Activated naive CD4-positive, alpha-beta T cell treated with anti-CD3 and anti-CD28 coated beads for 36 hours (primary cell): Measurements from ENCODE around the gene ZNF768. TPM values are rescaled to one million over a fixed set of nuclear protein-coding genes. Genes with fewer than 3 reads are reported as not detected.
A peak's percentile ranks its signal among the peaks of the same experiment; 100 is the strongest.

ENCODE experiments used
- CTCF ChIA-PET: fragments of 350-600 bp; sonication (Branson Sonifier 250); formaldehyde crosslinking; loops from one replicate; lab custom pipeline; 2021; ENCODE audit warnings: antibody characterized with exemption; lab: Charles Lee
- DNase-seq: peaks from one replicate; pipeline ENCODE4 v3.0.0-alpha.2; 2020
- H3K27ac Mint-ChIP-seq: one replicate; pipeline ENCODE4 v1.8.0; 2021; ENCODE audit warnings: mild to moderate bottlenecking, mixed read lengths
- H3K27me3 Mint-ChIP-seq: one replicate; pipeline ENCODE4 v1.8.0; 2021; ENCODE audit warnings: low read depth, mixed read lengths
- H3K36me3 Mint-ChIP-seq: one replicate; pipeline ENCODE4 v1.8.0; 2021; ENCODE audit warnings: low read depth, mixed read lengths
- H3K4me1 Mint-ChIP-seq: one replicate; pipeline ENCODE4 v1.8.0; 2021; ENCODE audit warnings: low read depth, mixed read lengths
- H3K4me3 Mint-ChIP-seq: one replicate; pipeline ENCODE4 v1.8.0; 2021; ENCODE audit warnings: mild to moderate bottlenecking, moderate library complexity, mixed read lengths
- H3K9me3 Mint-ChIP-seq: one replicate; pipeline ENCODE4 v1.8.0; 2021; ENCODE audit warnings: mixed read lengths
- intact Hi-C: fragments of 100-400 bp; cut with micrococcal nuclease; formaldehyde crosslinking; loops from one replicate; pipeline ENCODE4 v1.15.1; 2023
- microRNA-seq: library from miRNA; unstranded; fragments of <30 nt; microRNA quantifications from one replicate; pipeline ENCODE4 v1.2.0, GENCODE V29; 2022; ENCODE audit warnings: borderline microRNAs expressed, borderline replicate concordance
- total RNA-seq, 2 experiments: library from RNA; stranded (reverse); gene quantifications; one replicate each; pipeline ENCODE4 v1.2.3, GENCODE V29; 2021

ZNF768 gene
- total RNA-seq, 2 experiments from 2014 or later = 7.8 to 8.3 TPM

DNA sequence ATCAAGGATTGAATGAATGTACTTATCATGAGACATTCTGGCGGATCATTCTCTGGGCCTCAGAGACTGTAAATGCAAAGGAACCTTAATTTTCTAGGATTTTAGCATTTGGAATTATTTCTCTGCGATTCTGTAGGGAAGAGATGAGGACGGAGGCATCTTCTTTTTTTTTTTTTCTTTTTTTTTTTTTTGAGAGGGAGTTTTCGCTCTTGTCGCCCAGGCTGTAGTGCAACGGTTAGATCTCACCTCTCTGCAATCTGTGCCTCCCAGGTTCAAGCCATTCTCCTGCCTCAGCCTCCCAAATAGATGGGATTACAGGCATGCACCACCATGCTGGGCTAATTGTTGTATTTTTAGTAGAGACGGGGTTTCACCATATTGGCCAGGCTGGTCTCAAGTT is 51.7 kb downstream of the ZNF768 start:
- CTCF ChIA-PET = interaction anchor here (1.1 to 7.0 kb wide), 6 partner anchors 17 to 61 kb away, joined by 3 to 51 read pairs (median 4); partner anchors contain the start of gene DCTPP1
- intact Hi-C loops = loop anchor here (5.0 kb wide), 2 partner anchors 78 to 97 kb away; no protein-coding TSS in a partner anchor
- DNase-seq = no peak
- Mint-ChIP-seq H3K27me3 (no peaks in the 10 kb centered on the region), H3K4me3 (peak overlapping the region; percentile 69), H3K36me3 (peaks cover 42% of the 10 kb centered on the region), H3K27ac (peak overlapping the region; percentile 56), H3K9me3 (no peaks in the 10 kb centered on the region), H3K4me1 (peaks cover 68% of the 10 kb centered on the region)

DNA sequence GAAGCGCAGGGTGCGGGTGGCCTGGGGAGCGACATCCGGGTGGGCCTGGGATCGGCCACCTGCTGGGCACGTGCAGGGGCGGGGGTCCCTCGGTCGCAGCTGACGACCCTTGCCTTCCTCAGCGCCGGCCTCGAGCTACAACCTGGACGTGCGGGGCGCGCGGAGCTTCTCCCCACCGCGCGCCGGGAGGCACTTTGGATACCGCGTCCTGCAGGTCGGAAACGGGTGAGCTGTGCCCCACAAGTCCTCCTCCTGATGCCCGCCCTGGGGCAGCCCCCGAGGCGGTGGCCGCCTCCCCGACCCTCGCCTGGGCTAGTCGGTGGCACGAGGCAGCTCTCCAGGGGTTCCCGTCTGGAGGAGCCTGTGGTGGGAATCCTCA is 52.3 kb downstream of the ZNF768 start:
- Mint-ChIP-seq H3K4me3 (peak overlapping the region; percentile 92), H3K27me3 (no peaks in the 10 kb centered on the region), H3K27ac (peak overlapping the region; percentile 92), H3K36me3 (peaks cover 42% of the 10 kb centered on the region), H3K4me1 (peaks cover 74% of the 10 kb centered on the region), H3K9me3 (peaks cover 2% of the 10 kb centered on the region)
- DNase-seq = no peak
- intact Hi-C loops = loop anchor here (5.0 kb wide), 2 partner anchors 78 to 97 kb away; no protein-coding TSS in a partner anchor
- CTCF ChIA-PET = interaction anchor here (0.6 to 7.0 kb wide), 8 partner anchors 10 to 127 kb away, joined by 3 to 51 read pairs (median 5); partner anchors contain the start of gene DCTPP1

Small RNA genes within 50 kb of the gene (microRNA-seq; reads per million reads assigned to microRNA genes)
- gene MIR4518 = 154 reads per million, percentile 64 among the genes with 10 or more reads in this experiment

Other genes with a start within 250 kb of the ZNF768 start
- 10 to 100 TPM; 39.2 to 41.4 TPM for gene CD2BP2, start 171.3 kb downstream of the ZNF768 start, total RNA-seq
- 10 to 100 TPM; 36.6 to 38.4 TPM for gene TBC1D10B, start 156.1 kb downstream of the ZNF768 start, total RNA-seq
- gene MYL11, start 151.8 kb downstream of the ZNF768 start, total RNA-seq = under 1 TPM; 0.67 to 0.86 TPM
- gene SEPTIN1, start 144.0 kb downstream of the ZNF768 start, total RNA-seq = 100 to 1,000 TPM; 133 to 134 TPM
- 1 to 10 TPM; 5.3 to 6.0 TPM for gene ZNF48, start 131.1 kb downstream of the ZNF768 start, total RNA-seq
- gene ZNF771, start 119.0 kb downstream of the ZNF768 start, total RNA-seq = 1 to 10 TPM; 3.4 to 4.7 TPM
- gene DCTPP1, start 96.5 kb downstream of the ZNF768 start, total RNA-seq = 10 to 100 TPM; 69.9 to 73.0 TPM
- gene SEPHS2, start 80.7 kb downstream of the ZNF768 start, total RNA-seq = 10 to 100 TPM; 37.8 to 39.2 TPM
- 10 to 100 TPM; 83.8 to 89.0 TPM for gene ITGAL, start 53.8 kb downstream of the ZNF768 start, total RNA-seq
- gene ZNF747, start 8.3 kb upstream of the ZNF768 start, total RNA-seq = 1 to 10 TPM; 5.1 to 6.1 TPM
- 1 to 10 TPM; 7.6 to 9.5 TPM for gene ZNF764, start 31.8 kb upstream of the ZNF768 start, total RNA-seq
- gene ZNF688, start 45.1 kb upstream of the ZNF768 start, total RNA-seq = 1 to 10 TPM; 3.7 to 3.9 TPM
- 10 to 100 TPM; 11.9 to 13.2 TPM for gene ZNF785, start 59.1 kb upstream of the ZNF768 start, total RNA-seq
- gene ZNF689, start 83.8 kb upstream of the ZNF768 start, total RNA-seq = 10 to 100 TPM; 10.7 to 11.5 TPM
- 10 to 100 TPM; 50.6 to 52.4 TPM for gene PRR14, start 124.4 kb upstream of the ZNF768 start, total RNA-seq
- 10 to 100 TPM; 83.8 to 84.8 TPM for gene FBRS, start 131.9 kb upstream of the ZNF768 start, total RNA-seq
- 10 to 100 TPM; 52.3 to 55.2 TPM for gene SRCAP, start 172.6 kb upstream of the ZNF768 start, total RNA-seq
- gene PHKG2, start 221.9 kb upstream of the ZNF768 start, total RNA-seq = 10 to 100 TPM; 23.3 to 26.4 TPM
- gene CFAP119, start 235.5 kb upstream of the ZNF768 start, total RNA-seq = 1 to 10 TPM; 2.0 to 2.3 TPM
- gene RNF40, start 235.8 kb upstream of the ZNF768 start, total RNA-seq = 10 to 100 TPM; 51.1 to 61.0 TPM